HG02588 (cell line): Measurements from ENCODE around the gene MBL2.

Source experiments
- ATAC-seq: cut with Tn5 transposase; IDR thresholded peaks from one replicate; pipeline ENCODE4 v1.9.1; 2021; ENCODE audit warnings: mild to moderate bottlenecking, moderate library complexity; ENCODE audit not compliant: unreplicated experiment

Gene MBL2

GRCh38 chr10:52740913-52741675 is 31.5 kb downstream of the MBL2 start:
- peak; percentile 62 for ATAC-seq

- no peak for ATAC-seq
These were observed 32.4 kb downstream of the MBL2 start for GRCh38 chr10:52740155-52740549.

GRCh38 chr10:52739380-52740154 is 33.0 kb downstream of the MBL2 start:
- ATAC-seq = no peak

GRCh38 chr10:52738951-52739350 is 33.6 kb downstream of the MBL2 start:
- no peak for ATAC-seq

GRCh38 chr10:52729271-52730104 is 43.1 kb downstream of the MBL2 start:
- no peak for ATAC-seq

GRCh38 chr10:52720018-52720417 is 52.6 kb downstream of the MBL2 start:
- no peak for ATAC-seq
